HL-60 (cell line): ENCODE data around the gene MACROD1.

Experiments
- DNase-seq, 2 experiments: peaks; one replicate each; pipeline ENCODE4 v3.0.0-alpha.2; 2010 to 2020; ENCODE audit warnings: low read depth in 1 of 2, low spot score in 1 of 2
- H3K27ac ChIP-seq: fragments of 250-450 bp; sonication (Bioruptor Pico); replicated peaks from 2 replicates; pipeline ENCODE4 v1.5.1; 2020; ENCODE audit warnings: mild to moderate bottlenecking, moderate library complexity
- H3K27me3 ChIP-seq: fragments of 250-450 bp; sonication (Bioruptor Pico); 2 replicates; pipeline ENCODE4 v1.5.1; 2021; ENCODE audit warnings: mild to moderate bottlenecking, moderate library complexity; ENCODE audit not compliant: insufficient read depth, poor library complexity, severe bottlenecking
- H3K4me3 ChIP-seq: replicated peaks from 2 replicates; pipeline ENCODE4 v1.5.1; 2011; ENCODE audit warnings: mild to moderate bottlenecking, control low read depth, low read length; ENCODE audit not compliant: insufficient read depth
- GABPA ChIP-seq: IDR thresholded peaks from 2 replicates; pipeline ENCODE4 v1.6.1; 2012; ENCODE audit warnings: low read depth
- POLR2AphosphoS5 ChIP-seq: IDR thresholded peaks from 2 replicates; pipeline ENCODE4 v1.6.1; 2012; ENCODE audit warnings: low read depth
- SPI1 ChIP-seq: IDR thresholded peaks from 2 replicates; pipeline ENCODE4 v1.6.1; 2012; ENCODE audit warnings: low read depth, mild to moderate bottlenecking, borderline replicate concordance
- TF ChIP-seq, protein P1 (sequence below): IDR thresholded peaks from 2 replicates; pipeline ENCODE4 v1.6.1; 2012; ENCODE audit warnings: low read depth; ENCODE audit not compliant: insufficient replicate concordance
- TF ChIP-seq, protein P2 (sequence below): IDR thresholded peaks from one replicate; pipeline ENCODE4 v1.5.1; 2011; ENCODE audit warnings: low read length, control low read depth, inconsistent platforms; ENCODE audit not compliant: insufficient read depth

The MACROD1 gene

DNA sequence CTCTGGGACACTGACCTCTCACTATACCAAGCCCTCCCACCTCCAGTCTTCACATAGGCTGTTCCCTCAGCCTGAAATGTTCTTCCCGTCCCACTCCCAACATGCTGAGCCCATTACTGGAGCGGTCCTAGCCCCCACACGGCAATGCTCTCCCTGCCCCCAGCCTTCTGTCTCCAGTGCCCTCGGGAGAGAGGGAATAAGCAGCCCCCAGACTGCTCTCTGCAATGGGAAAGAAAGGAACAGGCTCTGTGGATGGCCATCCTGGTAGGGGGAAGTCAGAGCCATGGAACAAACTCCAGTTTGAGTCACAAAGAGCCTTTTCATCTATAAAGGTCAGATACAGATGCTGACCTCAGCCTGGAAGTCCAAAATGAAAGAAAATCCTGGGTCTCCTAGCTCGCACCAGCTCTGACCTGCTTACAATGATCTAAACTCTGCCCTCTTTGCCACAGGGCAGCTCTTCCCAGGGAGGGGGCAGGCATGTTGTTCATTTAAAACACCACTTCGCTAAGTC lies 67.5 kb downstream of the MACROD1 start:
- H3K27ac ChIP-seq = no peak overlapping the region
- H3K4me3 ChIP-seq = no peak overlapping the region
- DNase-seq = no peak
- H3K27me3 ChIP-seq = no peaks in the 10 kb centered on the region
- TF ChIP-seq POLR2AphosphoS5 = no peak
- TF ChIP-seq, protein P1, sequence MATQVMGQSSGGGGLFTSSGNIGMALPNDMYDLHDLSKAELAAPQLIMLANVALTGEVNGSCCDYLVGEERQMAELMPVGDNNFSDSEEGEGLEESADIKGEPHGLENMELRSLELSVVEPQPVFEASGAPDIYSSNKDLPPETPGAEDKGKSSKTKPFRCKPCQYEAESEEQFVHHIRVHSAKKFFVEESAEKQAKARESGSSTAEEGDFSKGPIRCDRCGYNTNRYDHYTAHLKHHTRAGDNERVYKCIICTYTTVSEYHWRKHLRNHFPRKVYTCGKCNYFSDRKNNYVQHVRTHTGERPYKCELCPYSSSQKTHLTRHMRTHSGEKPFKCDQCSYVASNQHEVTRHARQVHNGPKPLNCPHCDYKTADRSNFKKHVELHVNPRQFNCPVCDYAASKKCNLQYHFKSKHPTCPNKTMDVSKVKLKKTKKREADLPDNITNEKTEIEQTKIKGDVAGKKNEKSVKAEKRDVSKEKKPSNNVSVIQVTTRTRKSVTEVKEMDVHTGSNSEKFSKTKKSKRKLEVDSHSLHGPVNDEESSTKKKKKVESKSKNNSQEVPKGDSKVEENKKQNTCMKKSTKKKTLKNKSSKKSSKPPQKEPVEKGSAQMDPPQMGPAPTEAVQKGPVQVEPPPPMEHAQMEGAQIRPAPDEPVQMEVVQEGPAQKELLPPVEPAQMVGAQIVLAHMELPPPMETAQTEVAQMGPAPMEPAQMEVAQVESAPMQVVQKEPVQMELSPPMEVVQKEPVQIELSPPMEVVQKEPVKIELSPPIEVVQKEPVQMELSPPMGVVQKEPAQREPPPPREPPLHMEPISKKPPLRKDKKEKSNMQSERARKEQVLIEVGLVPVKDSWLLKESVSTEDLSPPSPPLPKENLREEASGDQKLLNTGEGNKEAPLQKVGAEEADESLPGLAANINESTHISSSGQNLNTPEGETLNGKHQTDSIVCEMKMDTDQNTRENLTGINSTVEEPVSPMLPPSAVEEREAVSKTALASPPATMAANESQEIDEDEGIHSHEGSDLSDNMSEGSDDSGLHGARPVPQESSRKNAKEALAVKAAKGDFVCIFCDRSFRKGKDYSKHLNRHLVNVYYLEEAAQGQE = no peak
- TF ChIP-seq, protein P2, sequence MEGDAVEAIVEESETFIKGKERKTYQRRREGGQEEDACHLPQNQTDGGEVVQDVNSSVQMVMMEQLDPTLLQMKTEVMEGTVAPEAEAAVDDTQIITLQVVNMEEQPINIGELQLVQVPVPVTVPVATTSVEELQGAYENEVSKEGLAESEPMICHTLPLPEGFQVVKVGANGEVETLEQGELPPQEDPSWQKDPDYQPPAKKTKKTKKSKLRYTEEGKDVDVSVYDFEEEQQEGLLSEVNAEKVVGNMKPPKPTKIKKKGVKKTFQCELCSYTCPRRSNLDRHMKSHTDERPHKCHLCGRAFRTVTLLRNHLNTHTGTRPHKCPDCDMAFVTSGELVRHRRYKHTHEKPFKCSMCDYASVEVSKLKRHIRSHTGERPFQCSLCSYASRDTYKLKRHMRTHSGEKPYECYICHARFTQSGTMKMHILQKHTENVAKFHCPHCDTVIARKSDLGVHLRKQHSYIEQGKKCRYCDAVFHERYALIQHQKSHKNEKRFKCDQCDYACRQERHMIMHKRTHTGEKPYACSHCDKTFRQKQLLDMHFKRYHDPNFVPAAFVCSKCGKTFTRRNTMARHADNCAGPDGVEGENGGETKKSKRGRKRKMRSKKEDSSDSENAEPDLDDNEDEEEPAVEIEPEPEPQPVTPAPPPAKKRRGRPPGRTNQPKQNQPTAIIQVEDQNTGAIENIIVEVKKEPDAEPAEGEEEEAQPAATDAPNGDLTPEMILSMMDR = no peak

DNA sequence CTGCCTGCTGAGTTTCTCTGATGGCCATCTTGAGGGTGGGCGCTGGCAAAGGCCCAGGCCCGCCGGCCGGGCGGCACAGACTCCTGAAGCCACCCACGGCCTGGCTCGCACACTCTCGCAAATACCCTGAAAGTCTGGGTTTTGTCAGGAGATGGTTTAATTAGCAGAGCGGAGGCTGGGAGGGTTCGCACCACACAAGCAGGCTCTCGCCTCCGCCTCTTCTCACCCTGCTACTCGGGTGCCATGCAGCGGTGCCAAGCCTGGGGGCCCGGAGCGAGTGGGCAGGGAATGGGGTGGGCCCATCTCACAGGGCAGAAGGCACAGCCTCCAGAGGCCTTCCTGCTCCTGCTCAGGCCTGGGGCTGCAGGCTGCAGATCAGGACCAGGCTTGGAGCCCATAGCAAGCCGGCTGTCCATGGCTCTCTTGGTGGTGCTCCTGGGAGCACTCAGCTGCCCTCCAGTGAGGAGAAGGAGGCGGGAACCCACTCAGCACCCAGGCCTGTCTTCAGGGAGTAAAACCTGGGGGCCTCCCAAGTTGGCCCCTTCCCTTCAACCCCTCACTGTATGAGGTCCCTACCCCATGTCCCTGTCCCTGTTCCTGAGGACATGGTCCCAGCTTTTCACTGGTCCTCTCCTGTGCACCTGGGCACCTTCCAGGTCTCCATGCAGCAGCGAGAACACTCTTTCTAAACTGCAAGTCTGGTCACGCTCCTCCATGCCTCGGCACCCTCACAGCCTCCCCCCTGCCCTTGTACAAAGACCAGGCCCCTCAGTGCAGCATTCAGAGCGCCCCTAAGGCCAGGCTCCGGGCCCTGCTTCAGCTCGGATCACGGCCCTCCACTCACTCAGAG lies 68.2 kb downstream of the MACROD1 start:
- no peak for TF ChIP-seq POLR2AphosphoS5
- TF ChIP-seq, protein P1 = no peak
- TF ChIP-seq GABPA = no peak
- TF ChIP-seq, protein P2 = no peak
- no peak for TF ChIP-seq SPI1
- Histone ChIP-seq H3K4me3 (no peak overlapping the region), H3K27me3 (no peaks in the 10 kb centered on the region), H3K27ac (no peak overlapping the region)
- no peak for DNase-seq

DNA sequence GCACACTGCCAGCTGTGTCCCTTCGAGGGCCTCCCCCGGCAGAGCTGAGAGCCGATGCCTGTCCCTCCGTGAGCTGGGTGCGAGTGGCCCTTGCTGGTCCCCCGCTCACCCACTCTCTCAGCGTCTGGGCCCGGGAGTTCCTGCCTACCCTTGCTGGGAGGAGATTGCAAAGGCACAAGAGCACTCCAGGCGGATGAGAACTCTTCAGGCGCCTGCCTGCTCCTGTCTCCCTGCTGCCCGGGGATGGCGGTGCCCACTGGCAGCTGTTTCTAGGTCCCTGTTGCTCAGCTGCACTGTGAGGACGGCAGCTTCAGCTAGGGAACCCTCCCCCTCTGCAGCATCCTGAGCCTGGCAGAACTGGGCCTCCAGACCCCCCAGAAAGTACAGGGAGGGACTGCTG lies 69.1 kb downstream of the MACROD1 start:
- Histone ChIP-seq H3K27ac (no peak overlapping the region), H3K27me3 (no peaks in the 10 kb centered on the region), H3K4me3 (no peak overlapping the region)
- DNase-seq = no peak
- TF ChIP-seq, protein P1 = no peak
- TF ChIP-seq POLR2AphosphoS5 = no peak
- TF ChIP-seq, protein P2 = no peak
- no peak for TF ChIP-seq SPI1
- TF ChIP-seq GABPA = no peak
